HTERT RPE-1 (cell line): Measurements from ENCODE around the gene NOTCH1.
"Not testable (repeated sequence)": the region's sequence is repeated elsewhere in the genome, so short reads cannot be mapped to it uniquely, and the experiment has no call there.

Source experiments
- in situ Hi-C: fragments of 300-500 bp; cut with MboI; formaldehyde crosslinking; loops from 4 replicates; pipeline ENCODE4 v1.14.3; 2020; ENCODE audit warnings: low sequenced_read_pairs

NOTCH1 gene

DNA sequence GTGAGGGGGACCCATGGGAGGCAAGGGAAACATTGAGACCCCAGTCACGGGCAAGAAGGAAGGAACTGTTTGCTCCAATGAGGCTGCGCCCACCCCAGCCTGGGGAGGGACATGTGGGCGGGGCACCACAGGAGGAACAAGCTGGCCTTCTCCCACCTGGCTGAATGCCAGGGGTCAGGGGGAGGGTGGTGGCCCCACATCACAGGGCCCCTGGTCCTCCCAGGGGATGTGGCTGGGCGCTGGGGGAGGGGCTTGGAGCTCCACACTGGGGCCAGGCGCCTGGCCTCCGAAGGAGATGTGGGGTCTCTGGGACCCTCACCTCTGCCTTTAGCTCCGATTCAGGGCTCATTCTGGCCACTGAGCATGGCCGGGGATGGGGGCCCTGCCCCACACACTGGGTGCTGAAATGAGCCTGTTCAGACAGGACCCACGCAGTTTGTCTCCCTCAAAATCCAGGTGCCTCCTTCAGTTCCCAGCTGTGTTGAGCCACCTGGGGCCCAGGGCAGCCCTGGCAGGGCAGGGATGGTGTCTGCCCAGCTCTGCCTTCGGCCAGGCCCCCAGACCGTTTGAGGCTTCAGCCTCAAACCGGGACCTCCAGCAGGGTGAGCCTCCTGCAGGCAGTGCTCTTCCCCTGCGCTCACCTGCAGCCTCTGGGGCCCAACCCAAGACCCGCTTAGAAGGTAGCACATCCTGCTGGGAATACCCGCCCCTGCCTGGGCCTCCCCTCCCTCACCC is 33.2 kb upstream of the NOTCH1 start:
- in situ Hi-C loops, result no loop called here

DNA sequence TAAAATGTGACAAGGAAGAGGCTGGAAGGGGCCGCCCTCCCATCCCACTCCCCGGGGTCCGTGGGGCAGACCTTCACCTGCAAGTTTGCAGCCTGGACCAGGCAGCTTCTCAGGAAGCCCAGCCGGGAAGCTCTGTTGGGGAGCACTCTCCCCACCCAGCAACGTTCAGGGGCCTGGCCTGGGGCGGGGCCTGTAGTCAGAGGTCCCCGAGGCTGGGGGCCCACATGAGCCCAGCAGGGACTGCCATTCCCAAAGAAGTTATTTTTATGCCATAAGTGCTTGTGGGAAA is 32.7 kb upstream of the NOTCH1 start:
- in situ Hi-C loops, result no loop called here

DNA sequence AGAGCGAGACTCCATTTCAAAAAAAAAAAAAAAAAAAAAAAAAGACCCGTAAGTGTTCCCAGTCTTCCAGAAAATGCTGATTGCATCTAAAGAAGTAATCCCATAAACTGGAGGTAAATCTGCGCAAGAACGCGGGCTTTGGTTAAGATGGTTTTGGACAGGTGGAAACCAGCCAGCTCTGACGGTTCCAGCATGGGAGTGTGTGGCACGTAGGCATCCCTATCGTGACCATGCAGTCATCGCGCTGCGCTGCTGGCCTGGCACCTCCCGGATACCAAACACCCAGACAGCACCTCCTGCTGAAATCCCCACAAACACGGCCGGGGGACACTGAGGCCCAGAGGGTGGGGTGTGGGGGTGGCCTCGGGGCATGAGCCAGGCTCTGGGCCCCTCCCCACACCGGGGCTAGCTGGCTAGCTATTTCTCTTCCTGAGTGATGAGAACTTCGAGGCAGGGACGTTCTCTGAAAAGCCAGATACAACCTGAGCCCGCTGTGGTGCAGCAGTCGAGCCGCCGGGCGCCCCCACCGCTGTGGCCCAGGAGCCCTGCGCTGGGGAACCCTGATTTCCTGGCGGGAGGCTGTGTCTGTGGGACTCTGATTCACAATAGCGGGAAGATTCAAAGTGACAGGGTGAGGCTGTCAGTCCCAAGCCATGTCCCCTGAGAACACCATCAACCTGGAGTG is 32.2 kb upstream of the NOTCH1 start:
- in situ Hi-C loops, result no loop called here

DNA sequence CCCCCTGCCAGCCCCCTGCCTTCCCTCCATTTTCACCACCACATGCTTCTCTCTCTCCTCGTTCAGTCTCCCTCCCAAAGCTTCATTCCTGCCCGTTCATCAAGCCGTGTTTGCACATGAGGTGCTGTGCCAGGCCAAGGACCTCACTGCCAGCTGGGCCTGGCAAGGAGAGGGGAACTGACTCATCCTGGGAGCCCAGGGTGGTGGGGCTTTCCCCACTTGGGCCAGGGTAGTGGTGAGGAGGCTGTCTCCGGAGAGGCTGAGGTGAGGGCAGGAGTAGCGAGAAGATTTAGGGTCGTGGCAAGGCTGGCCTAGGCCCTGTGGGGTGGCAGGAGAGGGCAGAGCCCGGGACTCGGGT is 30.4 kb upstream of the NOTCH1 start:
- in situ Hi-C loops, result no loop called here

DNA sequence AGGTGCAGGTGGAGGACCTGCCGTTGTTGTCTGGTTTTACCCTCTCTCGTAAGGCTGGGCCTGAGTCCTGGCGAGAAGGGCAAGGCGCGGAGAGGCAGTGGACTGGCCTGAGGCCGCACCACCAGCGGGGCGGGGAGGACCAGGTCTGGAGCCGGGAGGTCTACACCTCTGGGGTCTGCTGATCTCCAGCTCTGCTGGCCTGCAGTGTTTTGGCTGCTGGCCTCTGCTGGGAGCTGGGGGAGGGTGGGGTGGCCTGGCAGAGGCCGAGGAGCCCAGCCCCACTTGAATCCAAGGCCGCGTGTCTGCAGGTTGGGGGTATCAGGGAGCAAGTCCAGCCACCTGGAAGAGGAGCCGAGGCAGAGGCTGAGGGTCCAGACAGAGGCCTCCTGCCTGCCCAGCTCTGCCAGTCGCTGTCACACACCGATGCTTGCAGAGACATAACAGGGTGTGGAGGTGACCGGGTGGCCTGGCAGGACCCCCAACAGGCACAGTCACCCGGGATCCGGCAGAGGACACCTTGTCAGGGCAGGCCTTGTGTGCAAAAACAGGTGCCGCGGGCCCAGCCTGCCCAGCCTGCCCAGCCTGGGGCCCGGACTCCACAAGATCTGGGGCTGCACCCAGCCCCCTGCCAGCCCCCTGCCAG is 29.9 kb upstream of the NOTCH1 start:
- in situ Hi-C loops, result no loop called here

DNA sequence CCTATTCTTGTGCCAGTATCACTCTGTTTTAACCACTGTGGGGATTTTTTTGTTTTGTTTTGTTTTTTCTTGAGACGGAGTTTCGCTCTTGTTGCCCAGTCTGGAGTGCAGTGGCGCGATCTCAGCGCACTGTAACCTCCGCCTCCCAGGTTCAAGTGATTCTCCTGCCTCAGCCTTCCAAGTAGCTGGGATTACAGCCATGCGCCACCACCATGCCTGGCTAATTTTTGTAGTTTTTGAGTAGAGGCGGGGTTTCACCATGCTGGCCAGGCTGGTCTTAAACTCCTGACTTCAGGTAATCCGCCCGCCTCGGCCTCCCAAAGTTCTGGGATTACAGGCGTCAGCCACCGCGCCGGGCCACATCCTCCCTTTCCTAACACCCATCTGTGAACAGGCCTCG is 28.8 kb upstream of the NOTCH1 start:
- in situ Hi-C loops, result not testable (repeated sequence)

DNA sequence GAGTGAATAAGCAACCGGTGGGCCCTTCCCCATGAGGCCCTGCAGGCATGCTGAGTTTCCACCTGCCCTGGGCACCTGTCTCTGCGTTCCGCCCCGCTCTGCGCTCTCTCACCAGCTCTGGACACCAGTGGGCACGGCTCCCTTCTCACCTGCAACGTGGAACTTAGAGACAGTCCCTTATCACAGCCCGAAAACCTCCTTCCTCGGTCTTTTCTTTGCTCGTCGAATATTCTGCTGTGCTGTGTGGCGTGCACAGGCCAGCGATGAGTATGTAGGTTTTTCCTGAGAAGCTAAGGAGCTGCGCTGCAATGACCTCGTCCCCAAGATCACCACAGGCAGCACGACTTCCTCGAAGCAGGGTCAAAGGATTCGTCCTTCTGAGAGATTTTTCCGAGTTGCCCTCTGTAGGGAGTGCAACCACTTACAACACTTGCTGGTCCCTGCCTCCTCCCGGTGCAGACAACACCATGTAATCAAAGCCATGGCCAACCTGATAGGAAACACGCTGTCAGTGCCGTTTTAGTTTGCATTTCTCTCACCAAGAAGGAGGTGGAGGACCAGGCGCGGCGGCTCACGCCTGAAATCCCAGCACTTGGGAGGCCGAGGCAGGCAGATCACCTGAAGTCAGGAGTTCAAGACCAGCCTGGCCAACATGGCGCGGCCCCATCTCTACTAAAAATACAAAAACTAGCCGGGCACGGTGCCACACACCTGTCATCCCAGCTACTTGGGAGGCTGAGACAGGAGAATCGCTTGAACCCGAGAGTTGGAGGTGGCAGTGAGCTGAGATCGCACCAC is 27.2 kb upstream of the NOTCH1 start:
- in situ Hi-C loops, result no loop called here

DNA sequence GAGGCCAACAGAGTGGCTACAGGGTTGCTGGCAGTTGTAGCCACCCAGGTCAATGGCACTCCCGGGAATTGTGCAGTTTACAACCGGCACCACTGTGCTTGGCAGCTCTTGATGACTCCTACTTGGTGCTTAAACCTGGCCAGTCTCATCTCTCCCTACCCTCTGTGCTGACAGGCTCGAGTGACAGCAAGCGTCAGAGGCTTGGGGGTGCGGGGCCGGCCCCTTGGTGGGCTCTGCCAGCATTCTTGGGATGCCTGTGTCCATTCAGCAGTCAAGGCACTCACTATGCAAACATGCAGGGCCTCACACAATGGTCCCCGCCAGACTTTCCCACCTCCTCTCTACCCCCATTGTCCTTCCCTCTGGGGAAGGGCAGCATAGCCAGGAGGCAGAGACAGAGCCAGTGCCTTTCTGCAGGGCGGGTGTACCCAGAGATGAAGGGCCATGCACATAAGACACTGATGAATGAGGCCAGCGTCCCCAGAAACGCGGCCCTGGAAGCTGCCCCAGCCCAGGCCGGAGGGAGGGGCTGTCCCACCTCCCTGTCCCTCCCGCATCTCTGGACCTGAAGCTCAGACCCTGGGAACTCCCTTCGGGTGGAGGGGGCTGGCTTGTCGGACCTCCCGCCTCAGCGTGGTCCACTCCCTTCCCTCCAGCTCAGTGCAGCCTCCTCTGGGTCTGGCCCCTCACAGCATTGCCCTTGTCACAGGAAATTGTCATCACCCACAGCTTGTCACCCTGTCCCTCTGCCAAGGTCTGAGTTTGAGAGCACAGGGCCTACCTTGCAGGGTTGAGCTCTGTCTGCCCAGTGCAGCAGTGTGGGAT is 26.4 kb upstream of the NOTCH1 start:
- in situ Hi-C loops, result no loop called here

DNA sequence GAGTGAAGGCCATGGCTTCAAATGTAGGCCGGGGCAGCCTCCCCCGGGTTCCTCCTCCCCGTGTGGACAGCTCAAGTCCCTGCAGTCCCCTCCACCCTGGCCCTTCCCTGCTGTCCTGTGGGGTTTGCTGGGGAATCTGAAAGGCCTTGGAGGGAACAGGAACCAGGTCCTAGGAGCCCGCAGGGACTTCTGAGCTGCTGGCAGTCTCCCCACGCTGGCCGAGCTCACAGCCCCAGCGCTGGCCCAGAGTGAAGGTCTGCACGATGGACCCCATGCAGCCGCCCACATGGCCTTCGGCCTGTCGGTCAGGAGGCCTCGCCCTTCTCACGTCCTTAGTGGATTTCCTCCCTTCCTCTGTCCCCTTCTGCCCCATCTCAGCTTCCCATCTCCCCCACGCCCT is 25.7 kb upstream of the NOTCH1 start:
- in situ Hi-C loops, result no loop called here

DNA sequence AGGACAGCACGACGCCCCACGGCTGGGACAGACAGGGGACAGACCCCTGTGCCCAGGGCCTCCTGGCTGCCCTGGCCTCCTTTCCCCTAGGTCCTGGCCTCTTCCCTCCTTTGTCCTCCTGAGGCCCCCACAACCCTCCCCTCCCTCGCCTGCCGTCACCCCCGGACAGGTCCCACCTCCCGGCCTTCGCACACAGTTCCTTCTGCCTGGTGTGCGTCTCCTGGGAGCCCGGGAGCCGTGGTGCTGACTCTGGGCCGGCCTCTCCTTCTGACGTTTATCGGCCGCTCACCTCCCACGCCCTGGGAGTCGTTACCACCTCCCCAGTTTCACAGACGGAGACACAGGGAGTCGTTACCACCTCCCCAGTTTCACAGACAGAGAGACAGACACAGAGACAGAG is 25.1 kb upstream of the NOTCH1 start:
- in situ Hi-C loops, result no loop called here

DNA sequence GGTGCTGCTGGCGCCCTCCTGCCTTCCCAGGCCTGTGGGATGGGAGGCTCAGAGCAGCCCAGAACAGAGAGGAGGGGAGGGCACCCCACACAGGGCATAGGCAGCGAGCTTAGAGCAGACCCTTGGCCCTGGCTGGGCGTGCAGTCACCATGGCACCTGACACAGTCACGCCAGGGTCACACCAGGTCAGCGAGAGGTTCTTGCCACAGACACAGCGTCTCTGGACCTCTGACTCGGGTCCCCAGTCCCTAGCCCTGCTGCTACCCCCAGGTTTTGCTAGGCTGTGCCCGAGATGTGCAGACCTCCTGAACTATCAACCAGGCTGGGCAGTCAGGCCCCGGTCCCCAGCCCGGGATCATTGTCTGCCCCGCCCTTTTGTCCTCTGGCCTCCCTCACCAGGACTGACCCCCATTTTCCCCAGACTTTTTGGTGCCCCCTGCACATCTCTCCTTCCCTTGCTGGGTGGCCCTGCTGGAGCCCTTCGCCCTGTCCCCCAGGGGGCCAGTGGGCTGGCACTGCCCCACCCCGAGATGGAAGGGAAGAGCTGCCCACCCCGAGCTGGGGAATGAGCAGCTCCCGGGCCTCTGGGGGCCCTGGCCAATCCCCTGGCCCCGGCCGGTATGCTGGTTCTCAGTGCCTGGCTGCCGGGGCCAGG is 24.5 kb upstream of the NOTCH1 start:
- in situ Hi-C loops, result no loop called here

DNA sequence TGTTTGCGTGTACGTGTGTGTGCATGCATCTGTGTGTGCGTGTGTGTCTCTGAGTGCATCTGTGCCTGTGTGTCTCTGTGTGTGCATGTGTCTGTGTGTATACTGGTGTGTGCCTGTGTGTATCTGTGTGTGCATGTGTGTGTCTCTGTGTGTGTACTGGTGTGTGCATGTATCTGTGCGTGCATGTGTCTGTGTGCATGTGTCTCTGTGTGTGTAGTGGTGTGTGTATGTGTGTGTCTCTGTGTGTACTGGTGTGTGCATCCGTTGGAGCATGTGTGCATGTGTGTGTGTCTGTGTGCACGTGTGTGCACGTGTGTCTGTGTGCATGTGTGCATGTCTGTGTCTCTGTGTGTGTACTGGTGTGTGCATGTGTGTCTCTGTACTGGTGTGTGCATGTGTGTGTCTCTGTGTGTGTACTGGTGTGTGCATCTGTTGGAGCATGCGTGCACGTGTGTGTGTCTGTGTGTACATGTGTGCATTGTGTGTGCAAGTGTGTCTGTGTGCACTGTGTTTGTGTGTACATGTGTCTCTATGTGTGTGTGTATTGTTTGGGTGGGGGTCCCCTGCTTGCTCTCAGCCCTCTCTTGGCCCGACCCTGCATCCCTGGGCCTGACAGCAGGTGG is 23.8 kb upstream of the NOTCH1 start:
- in situ Hi-C loops, result no loop called here

DNA sequence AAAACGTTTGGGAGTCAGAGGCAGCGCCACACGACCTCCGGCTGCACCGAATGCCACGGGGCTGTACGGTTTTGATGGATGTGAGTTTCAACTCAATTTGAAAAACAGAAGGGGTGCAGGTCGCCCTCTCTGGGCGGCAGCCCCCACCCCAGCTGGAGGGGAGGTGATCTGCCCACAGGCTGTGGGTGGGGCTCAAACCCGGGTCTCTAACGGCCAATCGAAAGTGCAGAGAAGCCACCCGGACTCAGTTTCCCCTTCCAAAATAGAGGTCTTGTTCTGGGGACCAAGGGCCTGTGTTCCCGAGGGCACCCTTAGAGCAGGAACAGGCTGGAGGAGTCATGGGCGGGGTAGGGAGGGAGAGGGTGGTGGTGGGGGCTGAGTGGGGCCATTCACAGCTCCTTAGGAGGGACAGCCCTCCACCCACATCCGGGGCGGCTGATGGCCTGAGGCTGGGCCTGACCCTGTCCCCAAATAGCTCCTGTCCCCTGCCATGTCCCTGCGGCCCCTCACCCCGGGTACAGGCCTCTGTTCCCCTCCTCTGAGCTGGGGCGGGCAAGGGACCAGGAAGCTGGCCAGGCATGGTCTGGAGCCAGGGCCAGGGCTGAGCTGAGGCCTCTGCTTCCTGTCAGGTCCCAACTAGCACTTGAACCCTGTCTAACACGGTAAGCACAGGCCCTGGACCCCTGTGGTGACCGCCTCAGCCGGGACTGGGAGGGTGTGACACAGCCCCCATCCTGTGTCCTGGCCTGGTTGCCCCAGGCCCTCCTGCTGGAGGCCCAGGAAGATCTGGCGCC is 22.6 kb upstream of the NOTCH1 start:
- in situ Hi-C loops, result no loop called here

DNA sequence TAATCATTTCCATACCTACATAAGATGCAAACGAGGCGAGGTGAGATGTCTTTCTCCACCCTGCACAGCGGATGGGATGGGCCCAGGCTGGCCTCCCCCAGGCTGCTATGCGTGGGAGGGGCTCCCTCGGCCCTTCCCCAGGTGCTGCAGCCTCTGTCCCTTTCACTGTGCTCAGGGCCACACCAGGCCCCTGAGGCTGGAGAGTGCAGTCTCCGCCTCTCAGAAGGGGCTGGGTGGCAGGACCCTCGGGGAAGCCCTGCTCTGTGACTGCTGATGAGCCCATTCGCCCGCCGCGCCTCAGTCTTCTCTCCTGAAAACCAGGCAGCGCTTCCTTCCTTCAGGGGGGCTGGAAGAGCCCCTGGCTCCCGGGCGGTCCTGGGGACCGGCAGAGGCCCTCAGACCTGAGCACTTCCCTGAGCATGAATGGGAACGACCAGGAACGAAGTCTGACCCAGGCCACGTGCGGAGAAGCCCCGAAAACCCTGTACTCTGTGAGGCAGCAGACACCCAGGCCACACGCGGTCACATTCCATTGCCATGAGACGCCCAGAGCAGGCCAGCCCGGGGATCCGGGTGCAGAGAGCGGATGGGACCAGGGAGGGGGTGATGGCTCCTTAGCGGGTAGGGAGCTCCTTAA is 21.9 kb upstream of the NOTCH1 start:
- in situ Hi-C loops, result no loop called here

DNA sequence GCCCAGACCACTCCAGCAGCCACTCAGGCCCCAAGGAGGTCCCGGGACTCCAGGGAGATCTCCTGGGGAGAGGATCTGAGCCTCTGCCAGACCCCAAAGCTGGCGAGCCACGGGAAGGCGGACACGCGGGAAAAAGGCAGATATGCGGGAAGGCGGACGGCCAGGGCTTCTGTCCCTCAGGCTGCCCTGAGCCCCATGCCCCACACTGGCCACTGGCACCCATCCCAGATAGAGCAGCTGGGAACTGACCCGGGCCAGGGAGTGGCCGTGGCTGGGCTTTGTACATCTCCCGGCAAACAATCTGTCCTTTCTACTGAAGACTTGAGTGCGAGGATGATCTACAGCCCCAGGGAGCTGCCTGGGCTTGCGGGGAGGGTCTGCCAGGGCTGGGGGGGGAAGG is 21.1 kb upstream of the NOTCH1 start:
- in situ Hi-C loops, result no loop called here

DNA sequence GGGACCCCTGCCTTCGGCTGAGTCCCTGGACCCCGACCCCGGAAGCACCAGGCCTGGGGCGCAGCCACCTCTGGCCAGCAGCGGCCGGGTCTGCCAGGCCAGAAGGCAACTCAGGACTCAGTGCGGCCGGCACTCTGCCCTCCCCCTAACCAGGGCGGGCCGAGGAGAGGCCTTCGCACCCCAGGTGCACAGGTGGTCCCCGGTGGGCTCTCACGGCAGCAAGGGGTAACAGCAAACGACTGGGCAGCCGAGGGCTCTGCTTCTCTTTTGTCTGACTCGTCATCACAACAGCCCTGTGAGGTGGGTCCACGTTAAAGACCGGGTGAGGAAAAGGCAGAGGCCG is 20.7 kb upstream of the NOTCH1 start:
- in situ Hi-C loops, result no loop called here

DNA sequence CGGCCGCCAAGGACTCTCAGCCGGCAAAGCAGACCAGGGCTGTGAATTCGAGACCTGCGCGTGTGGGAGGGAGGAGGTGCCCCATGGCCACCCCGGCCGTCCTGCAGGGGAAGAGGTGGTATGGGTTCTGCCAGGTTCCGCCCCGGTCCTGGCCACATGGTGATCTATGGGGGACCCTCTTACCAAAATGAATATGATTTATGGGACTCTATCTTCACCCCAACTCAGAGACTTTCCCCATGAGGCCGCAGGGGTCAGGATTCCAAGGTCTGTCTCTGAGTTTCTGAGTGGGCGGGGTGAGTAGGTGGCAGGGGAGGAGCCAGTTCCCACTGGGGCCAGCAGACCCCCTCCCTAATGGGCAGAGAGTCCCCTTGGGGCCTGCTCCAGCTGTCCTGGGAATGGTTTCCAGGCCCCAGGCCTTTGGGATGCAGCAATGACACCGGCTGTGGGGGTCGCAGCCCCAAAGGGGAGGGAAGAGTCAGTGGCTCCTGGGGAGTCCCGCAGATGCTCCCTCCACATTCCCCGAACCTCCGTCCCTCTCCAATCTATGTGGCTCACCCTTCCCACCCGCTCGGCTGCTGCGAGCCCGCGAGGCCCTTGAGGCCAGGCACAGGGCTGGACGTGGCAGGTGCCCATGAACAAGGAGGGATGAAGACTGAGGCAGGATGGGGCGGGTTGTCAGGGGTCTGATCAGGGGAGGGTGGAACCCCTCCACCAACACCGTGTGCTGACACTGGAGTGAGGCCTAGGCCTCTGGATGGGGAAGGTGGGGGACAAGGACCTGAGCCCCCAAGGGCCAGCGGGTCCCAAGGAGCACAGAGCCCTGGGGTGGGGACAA is 20.1 kb upstream of the NOTCH1 start:
- in situ Hi-C loops, result no loop called here
